SU-DHL-6 (cell line): ENCODE results near the gene SYPL1.

Experiments
- CTCF ChIP-seq: fragments of 200-600 bp; sonication (generic); IDR thresholded peaks from one replicate; pipeline ENCODE4 v1.5.1; 2017; ENCODE audit warnings: antibody characterized with exemption, mild to moderate bottlenecking, low read length, moderate library complexity; ENCODE audit not compliant: insufficient read depth, poor library complexity, severe bottlenecking
- EZH2phosphoT487 ChIP-seq: fragments of 200-600 bp; sonication (generic), shearing (Covaris generic); conservative IDR thresholded peaks from 2 replicates; pipeline ENCODE4 v1.6.1; 2018; ENCODE audit warnings: mild to moderate bottlenecking, antibody characterized with exemption, low read length, moderate library complexity, mixed read lengths

- TF ChIP-seq CTCF (no peak), EZH2phosphoT487 (no peak)
These were observed 36.2 kb downstream of the SYPL1 start for GRCh38 chr7:106075937-106076336.
